OCI-LY7 (cell line): ENCODE results near the gene MTHFD1. TPM values are rescaled to one million over a fixed set of nuclear protein-coding genes. Genes with fewer than 3 reads are reported as not detected.

Experiments
- BruUV-seq: library from RNA; stranded (reverse); fragments of 400-500 nt; replicated peaks from 2 replicates; lab custom pipeline; 2021; lab: Mats Ljungman, UMichigan
- CTCF ChIA-PET: fragments of 300-600 bp; sonication (Branson Sonifier 250); formaldehyde crosslinking; loops from one replicate; lab custom pipeline; 2022; ENCODE audit warnings: antibody characterized with exemption; ENCODE audit not compliant: unreplicated experiment; lab: Charles Lee
- POLR2A ChIA-PET: fragments of 300-600 bp; sonication (Branson Sonifier 250); formaldehyde crosslinking; loops from one replicate; lab custom pipeline; 2022; ENCODE audit warnings: antibody characterized with exemption; lab: Charles Lee
- DNase-seq: peaks from one replicate; pipeline ENCODE4 v3.0.0-alpha.2; 2015; ENCODE audit warnings: low spot score
- H2AFZ ChIP-seq: fragments of 200-600 bp; sonication (generic), shearing (Covaris generic); 2 replicates; pipeline ENCODE4 v1.6.1; 2014; ENCODE audit warnings: mild to moderate bottlenecking, antibody characterized with exemption, low read length, moderate library complexity
- H3K27ac ChIP-seq: fragments of 200-600 bp; sonication (generic); 2 replicates; pipeline ENCODE4 v1.5.1; 2014; ENCODE audit warnings: mixed run types, low read depth, mild to moderate bottlenecking, moderate library complexity, low read length, inconsistent platforms; ENCODE audit not compliant: poor library complexity, severe bottlenecking
- H3K36me3 ChIP-seq: fragments of 200-600 bp; sonication (generic); 2 replicates; pipeline ENCODE4 v1.6.1; 2014; ENCODE audit warnings: mild to moderate bottlenecking, antibody characterized with exemption, low read length, moderate library complexity, mixed read lengths; ENCODE audit not compliant: insufficient read depth
- H3K4me1 ChIP-seq: fragments of 200-600 bp; sonication (generic); 2 replicates; pipeline ENCODE4 v1.5.1; 2014; ENCODE audit warnings: mild to moderate bottlenecking, low read length; ENCODE audit not compliant: insufficient read depth, poor library complexity, severe bottlenecking
- H3K4me2 ChIP-seq: fragments of 200-600 bp; sonication (generic); 2 replicates; pipeline ENCODE4 v1.6.1; 2014; ENCODE audit warnings: mild to moderate bottlenecking, low read length
- H3K4me3 ChIP-seq: fragments of 200-600 bp; sonication (generic); 2 replicates; pipeline ENCODE4 v1.5.1; 2014; ENCODE audit warnings: mild to moderate bottlenecking, low read depth, low read length; ENCODE audit not compliant: poor library complexity, severe bottlenecking
- H3K79me2 ChIP-seq: fragments of 200-600 bp; sonication (generic); 2 replicates; pipeline ENCODE4 v1.6.1; 2016; ENCODE audit warnings: low read depth, mild to moderate bottlenecking, low read length, moderate library complexity, mixed read lengths; ENCODE audit not compliant: insufficient read depth
- H3K9me2 ChIP-seq: fragments of 200-600 bp; sonication (generic); 2 replicates; pipeline ENCODE4 v1.6.1; 2016; ENCODE audit warnings: mild to moderate bottlenecking, low read length, mixed read lengths; ENCODE audit not compliant: insufficient read depth
- H3K9me3 ChIP-seq: fragments of 200-600 bp; sonication (generic); 2 replicates; pipeline ENCODE4 v1.6.1; 2014; ENCODE audit warnings: mild to moderate bottlenecking, mixed run types, low read length, mixed read lengths
- H4K20me1 ChIP-seq: fragments of 200-600 bp; sonication (generic); 2 replicates; pipeline ENCODE4 v1.6.1; 2014; ENCODE audit warnings: mild to moderate bottlenecking, antibody characterized with exemption, low read length, moderate library complexity, mixed read lengths; ENCODE audit not compliant: insufficient read depth
- EZH2phosphoT487 ChIP-seq: fragments of 200-600 bp; sonication (generic); IDR thresholded peaks from 2 replicates; pipeline ENCODE4 v1.6.1; 2018; ENCODE audit warnings: low read depth, borderline replicate concordance, mild to moderate bottlenecking, mixed run types, antibody characterized with exemption, low read length, moderate library complexity, mixed read lengths
- intact Hi-C: fragments of 100-400 bp; cut with micrococcal nuclease; formaldehyde crosslinking; loops from one replicate; pipeline ENCODE4 v1.10.0; 2022; ENCODE audit not compliant: unreplicated experiment
- total RNA-seq, 2 experiments: library from RNA; depleted of rRNA in 1 of 2; stranded (reverse); fragments of >200 nt in 1 of 2; shearing (Covaris generic) in 1 of 2; gene quantifications; 2 replicates each; pipeline ENCODE4 v1.2.3, GENCODE V29; 2014 to 2022
- TF ChIP-seq, protein P1 (sequence below): fragments of 200-600 bp; sonication (generic); conservative IDR thresholded peaks from 2 replicates; pipeline ENCODE4 v1.5.1; 2014; ENCODE audit warnings: mild to moderate bottlenecking, antibody characterized with exemption, low read length, moderate library complexity, mixed read lengths

The MTHFD1 gene
- total RNA-seq, 2 experiments from 2014 or later, result 73.7 to 163 TPM

GRCh38 chr14:64394977-64395633 is 7.0 kb downstream of the MTHFD1 start:
- Histone ChIP-seq H3K4me3 (no peak overlapping the region), H4K20me1 (peaks cover 16% of the 10 kb centered on the region), H3K9me3 (no peaks in the 10 kb centered on the region), H3K9me2 (no peaks in the 10 kb centered on the region), H3K79me2 (peaks cover 86% of the 10 kb centered on the region), H2AFZ (no peak overlapping the region), H3K4me1 (peaks cover 11% of the 10 kb centered on the region), H3K4me2 (no peak overlapping the region), H3K27ac (no peak overlapping the region), H3K36me3 (peaks cover 70% of the 10 kb centered on the region)
- no peak for DNase-seq
- CTCF ChIA-PET, result no interaction called here
- no peak for TF ChIP-seq EZH2phosphoT487
- TF ChIP-seq, protein P1, sequence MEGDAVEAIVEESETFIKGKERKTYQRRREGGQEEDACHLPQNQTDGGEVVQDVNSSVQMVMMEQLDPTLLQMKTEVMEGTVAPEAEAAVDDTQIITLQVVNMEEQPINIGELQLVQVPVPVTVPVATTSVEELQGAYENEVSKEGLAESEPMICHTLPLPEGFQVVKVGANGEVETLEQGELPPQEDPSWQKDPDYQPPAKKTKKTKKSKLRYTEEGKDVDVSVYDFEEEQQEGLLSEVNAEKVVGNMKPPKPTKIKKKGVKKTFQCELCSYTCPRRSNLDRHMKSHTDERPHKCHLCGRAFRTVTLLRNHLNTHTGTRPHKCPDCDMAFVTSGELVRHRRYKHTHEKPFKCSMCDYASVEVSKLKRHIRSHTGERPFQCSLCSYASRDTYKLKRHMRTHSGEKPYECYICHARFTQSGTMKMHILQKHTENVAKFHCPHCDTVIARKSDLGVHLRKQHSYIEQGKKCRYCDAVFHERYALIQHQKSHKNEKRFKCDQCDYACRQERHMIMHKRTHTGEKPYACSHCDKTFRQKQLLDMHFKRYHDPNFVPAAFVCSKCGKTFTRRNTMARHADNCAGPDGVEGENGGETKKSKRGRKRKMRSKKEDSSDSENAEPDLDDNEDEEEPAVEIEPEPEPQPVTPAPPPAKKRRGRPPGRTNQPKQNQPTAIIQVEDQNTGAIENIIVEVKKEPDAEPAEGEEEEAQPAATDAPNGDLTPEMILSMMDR, result no peak
- no TSS peak for BruUV-seq
- POLR2A ChIA-PET, result interaction anchor here (0.9 to 1.3 kb wide), 3 partner anchors 7 to 71 kb away, joined by 3 to 5 read pairs (median 4); partner anchors contain the start of gene MTHFD1
- intact Hi-C loops, result no loop called here

- no peak overlapping the region for H3K27ac ChIP-seq
- no peaks in the 10 kb centered on the region for H4K20me1 ChIP-seq
- H3K4me3 ChIP-seq, result no peak overlapping the region
- ChIA-PET POLR2A (interaction anchor here (0.9 to 1.8 kb wide), 3 partner anchors 14 to 97 kb away, joined by 5 to 15 read pairs (median 8); partner anchors contain the start of gene MTHFD1), CTCF (no interaction called here)
- no peaks in the 10 kb centered on the region for H3K4me1 ChIP-seq
- BruUV-seq, result no TSS peak
- peaks cover 67% of the 10 kb centered on the region for H3K36me3 ChIP-seq
- intact Hi-C loops, result no loop called here
- H2AFZ ChIP-seq, result no peak overlapping the region
- H3K9me3 ChIP-seq, result no peaks in the 10 kb centered on the region
- H3K9me2 ChIP-seq, result no peaks in the 10 kb centered on the region
- peaks cover 45% of the 10 kb centered on the region for H3K79me2 ChIP-seq
- TF ChIP-seq EZH2phosphoT487, result no peak
- TF ChIP-seq, protein P1, result no peak
- no peak overlapping the region for H3K4me2 ChIP-seq
- DNase-seq, result no peak
Measured at GRCh38 chr14:64400829-64401459, 12.8 kb downstream of the MTHFD1 start.
